Keratinocyte (primary cell): ENCODE results near the gene SUGCT. TPM values are rescaled to one million over a fixed set of nuclear protein-coding genes. Genes with fewer than 3 reads are reported as not detected.
"Not testable (repeated sequence)": the region's sequence is repeated elsewhere in the genome, so short reads cannot be mapped to it uniquely, and the experiment has no call there.

Source experiments
- DNase-seq: peaks from one replicate; pipeline ENCODE4 v3.0.0-alpha.2; 2011; ENCODE audit warnings: low read depth, missing footprints, low spot score
- FAIRE-seq: peaks from 2 replicates; lab custom pipeline; 2011; peaks lifted over from hg19 to GRCh38; lab: Jason Lieb, UNC
- H2AFZ ChIP-seq: 2 replicates; pipeline ENCODE4 v1.6.0; 2012; ENCODE audit warnings: low read length, control low read depth, inconsistent platforms; ENCODE audit not compliant: control insufficient read depth
- H3K27ac ChIP-seq: 2 replicates; pipeline ENCODE4 v1.5.1; 2011; ENCODE audit warnings: low read length; ENCODE audit not compliant: control insufficient read depth, insufficient read depth
- H3K27me3 ChIP-seq: 3 replicates; pipeline ENCODE4 v1.6.0; 2011; ENCODE audit warnings: low read length; ENCODE audit not compliant: control insufficient read depth, insufficient read depth; ENCODE audit errors: extremely low read depth
- H3K36me3 ChIP-seq, 2 experiments: 2 replicates in 1 of 2; 3 replicates in 1 of 2; pipeline ENCODE4 v1.5.1; 2011; ENCODE audit warnings: low read length in 2 of 2, mild to moderate bottlenecking in 1 of 2; ENCODE audit not compliant: control insufficient read depth in 2 of 2, insufficient read depth in 2 of 2; ENCODE audit errors: extremely low read depth in 1 of 2
- H3K4me1 ChIP-seq: 3 replicates; pipeline ENCODE4 v1.5.1; 2011; ENCODE audit warnings: low read length; ENCODE audit not compliant: control insufficient read depth, insufficient read depth; ENCODE audit errors: extremely low read depth
- H3K4me2 ChIP-seq: 3 replicates; pipeline ENCODE4 v1.6.0; 2011; ENCODE audit warnings: low read depth, low read length; ENCODE audit not compliant: control insufficient read depth, insufficient read depth; ENCODE audit errors: extremely low read depth
- H3K4me3 ChIP-seq, 3 experiments: fragments of 200-600 bp in 1 of 3; sonication (generic) in 1 of 3; 2 replicates in 2 of 3; 3 replicates in 1 of 3; pipeline ENCODE4 v1.5.1; 2011 to 2016; ENCODE audit warnings: low read length in 3 of 3, mild to moderate bottlenecking in 3 of 3, control low read depth in 2 of 3, inconsistent platforms in 1 of 3, low read depth in 1 of 3, mixed read lengths in 1 of 3, mixed run types in 1 of 3, moderate library complexity in 1 of 3; ENCODE audit not compliant: control insufficient read depth in 2 of 3, insufficient read depth in 2 of 3; ENCODE audit errors: extremely low read depth in 1 of 3
- H3K79me2 ChIP-seq: 2 replicates; pipeline ENCODE4 v1.6.0; 2012; ENCODE audit warnings: low read length; ENCODE audit not compliant: control insufficient read depth, insufficient read depth
- H3K9ac ChIP-seq: 3 replicates; pipeline ENCODE4 v1.6.0; 2011; ENCODE audit warnings: low read length; ENCODE audit not compliant: control insufficient read depth, insufficient read depth; ENCODE audit errors: extremely low read depth
- H3K9me1 ChIP-seq: 3 replicates; pipeline ENCODE4 v1.6.0; 2011; ENCODE audit warnings: low read length; ENCODE audit not compliant: control insufficient read depth, insufficient read depth; ENCODE audit errors: extremely low read depth
- H3K9me3 ChIP-seq: 2 replicates; pipeline ENCODE4 v1.5.1; 2012; ENCODE audit warnings: low read depth, low read length; ENCODE audit not compliant: control insufficient read depth
- H4K20me1 ChIP-seq: 3 replicates; pipeline ENCODE4 v1.6.0; 2011; ENCODE audit warnings: low read length; ENCODE audit not compliant: control insufficient read depth, insufficient read depth; ENCODE audit errors: extremely low read depth
- CTCF ChIP-seq, 3 experiments: IDR thresholded peaks in 1 of 3; conservative IDR thresholded peaks in 1 of 3; optimal IDR thresholded peaks in 1 of 3; 2 replicates in 2 of 3; 3 replicates in 1 of 3; pipeline versions ENCODE3 to v1.5.1; 2011; ENCODE audit warnings: low read length in 3 of 3, mild to moderate bottlenecking in 3 of 3, moderate library complexity in 2 of 3, control low read depth in 1 of 3, inconsistent platforms in 1 of 3; ENCODE audit not compliant: insufficient read depth in 2 of 3; ENCODE audit errors: extremely low read depth in 1 of 3
- EZH2 ChIP-seq: IDR thresholded peaks from one replicate; pipeline ENCODE4 v1.6.1; 2012; ENCODE audit warnings: inconsistent platforms, mild to moderate bottlenecking, low read length, moderate library complexity
- dilution Hi-C: fragments of 300-500 bp; cut with MboI; formaldehyde crosslinking; loops from one replicate; pipeline ENCODE4 v1.7.0; 2020; ENCODE audit warnings: low sequenced_read_pairs; ENCODE audit not compliant: extremely low pct_ligation_motif_present
- polyA plus RNA-seq, 5 experiments: library from polyadenylated mRNA; depleted of rRNA in 3 of 5; stranded (reverse) in 3 of 5; stranded (forward) in 1 of 5; unstranded in 1 of 5; fragments of >200 nt; gene quantifications; 1 replicate in 1 of 5; 2 replicates in 3 of 5; 3 replicates in 1 of 5; pipeline versions ENCODE4 v1.2.1 to v1.2.3, GENCODE V29; 2011 to 2012; ENCODE audit warnings: missing spikeins in 2 of 5, low read depth in 1 of 5, low replicate concordance in 1 of 5

Gene SUGCT
- polyA plus RNA-seq, 1 donor (not counting 4 experiments of a cell fraction or from before 2014, with no cell fraction given), result 134 TPM

GRCh38 chr7:40412323-40412722, 277.5 kb downstream of the SUGCT start:
- TF ChIP-seq CTCF (optimal IDR thresholded peaks at IDR 0.05 in 1 of 3, IDR thresholded peaks at IDR 0.05 in 1 of 3, conservative IDR thresholded peaks at IDR 0.05 in 1 of 3; ENCODE audit: extremely low read depth in 1 of 3, insufficient read depth in 2 of 3, low read length in 3 of 3), result no peak
- TF ChIP-seq EZH2, result no peak
- H2AFZ ChIP-seq, result no peak overlapping the region
- H3K9me1 ChIP-seq, result no peaks in the 10 kb centered on the region
- no peaks in the 10 kb centered on the region for H3K27me3 ChIP-seq
- no peaks in the 10 kb centered on the region for H3K79me2 ChIP-seq
- H3K9me3 ChIP-seq, result no peaks in the 10 kb centered on the region
- dilution Hi-C loops, result no loop called here
- H3K27ac ChIP-seq, result no peak overlapping the region
- FAIRE-seq (no peak), DNase-seq (no peak)
- no peaks in the 10 kb centered on the region for H3K4me1 ChIP-seq
- H3K36me3 ChIP-seq, result no peaks in the 10 kb centered on the region
- H3K4me3 ChIP-seq, result no peak overlapping the region
- H3K4me2 ChIP-seq, result no peak overlapping the region
- H3K9ac ChIP-seq, result no peak overlapping the region
- H4K20me1 ChIP-seq, result no peaks in the 10 kb centered on the region

- H4K20me1 ChIP-seq, H2AFZ ChIP-seq, H3K9me1 ChIP-seq, FAIRE-seq, H3K4me2 ChIP-seq, DNase-seq, H3K36me3 ChIP-seq, H3K4me1 ChIP-seq, H3K27ac ChIP-seq, H3K9me3 ChIP-seq, H3K4me3 ChIP-seq, dilution Hi-C loops, H3K9ac ChIP-seq, H3K27me3 ChIP-seq, H3K79me2 ChIP-seq: not testable (repeated sequence)
Measured at GRCh38 chr7:40414704-40415103, 279.9 kb downstream of the SUGCT start.

GRCh38 chr7:40418448-40418847, 283.6 kb downstream of the SUGCT start:
- Histone ChIP-seq H3K9me3 (no peaks in the 10 kb centered on the region), H3K4me3 (no peak overlapping the region), H3K27me3 (no peaks in the 10 kb centered on the region), H3K4me1 (no peaks in the 10 kb centered on the region), H3K36me3 (no peaks in the 10 kb centered on the region), H3K27ac (no peak overlapping the region), H3K4me2 (no peak overlapping the region), H3K79me2 (no peaks in the 10 kb centered on the region), H3K9me1 (no peaks in the 10 kb centered on the region), H3K9ac (no peak overlapping the region), H2AFZ (no peak overlapping the region), H4K20me1 (no peaks in the 10 kb centered on the region)
- FAIRE-seq (no peak), DNase-seq (no peak)
- TF ChIP-seq EZH2, result no peak
- TF ChIP-seq CTCF (optimal IDR thresholded peaks at IDR 0.05 in 1 of 3, IDR thresholded peaks at IDR 0.05 in 1 of 3, conservative IDR thresholded peaks at IDR 0.05 in 1 of 3; ENCODE audit: extremely low read depth in 1 of 3, insufficient read depth in 2 of 3, low read length in 3 of 3), result no peak
- dilution Hi-C loops, result no loop called here
